Spleen (tissue), 11 donors: ENCODE results near the gene AHCY. TPM values are rescaled to one million over a fixed set of nuclear protein-coding genes. Genes with fewer than 3 reads are reported as not detected.
"Not testable (repeated sequence)": the region's sequence is repeated elsewhere in the genome, so short reads cannot be mapped to it uniquely, and the experiment has no call there.

ENCODE experiments used
- DNase-seq: peaks from one replicate; pipeline ENCODE4 v3.0.0-alpha.2; 2020
- H3K27ac ChIP-seq, 8 donors: fragments of 200-600 bp; sonication (generic) in 7 of 8; 1 replicate in 4 of 8; 2 replicates in 4 of 8; pipeline versions ENCODE4 v1.5.0 to v1.8.0; 2016 to 2021; ENCODE audit warnings: inconsistent platforms in 4 of 8, mild to moderate bottlenecking in 4 of 8, moderate library complexity in 1 of 8
- H3K27me3 ChIP-seq, 7 donors: fragments of 200-600 bp; sonication (generic) in 6 of 7; replicated peaks in 1 of 7; 1 replicate in 4 of 7; 2 replicates in 3 of 7; pipeline versions ENCODE4 v1.5.0 to v1.8.0; 2016 to 2021; ENCODE audit warnings: inconsistent platforms in 3 of 7, mild to moderate bottlenecking in 1 of 7
- H3K36me3 ChIP-seq, 6 donors: fragments of 200-600 bp; sonication (generic) in 5 of 6; 1 replicate in 4 of 6; 2 replicates in 2 of 6; pipeline versions ENCODE4 v1.5.0 to v1.8.0; 2016 to 2021; ENCODE audit warnings: inconsistent platforms in 2 of 6
- H3K4me1 ChIP-seq, 6 donors: fragments of 200-600 bp; sonication (generic) in 5 of 6; 1 replicate in 3 of 6; 2 replicates in 3 of 6; pipeline versions ENCODE4 v1.5.0 to v1.8.0; 2016 to 2021; ENCODE audit warnings: inconsistent platforms in 3 of 6
- H3K4me3 ChIP-seq, 8 donors: fragments of 200-600 bp; sonication (generic) in 7 of 8; 1 replicate in 4 of 8; 2 replicates in 4 of 8; pipeline versions ENCODE4 v1.5.0 to v1.8.0; 2016 to 2021; ENCODE audit warnings: inconsistent platforms in 4 of 8, mild to moderate bottlenecking in 4 of 8, moderate library complexity in 2 of 8
- H3K9me3 ChIP-seq, 8 donors: fragments of 200-600 bp; sonication (generic) in 7 of 8; 1 replicate in 4 of 8; 2 replicates in 4 of 8; pipeline versions ENCODE4 v1.5.0 to v1.8.0; 2016 to 2021; ENCODE audit warnings: inconsistent platforms in 4 of 8
- POLR2A ChIP-seq, 3 donors: fragments of 450-650 bp; IDR thresholded peaks; one replicate each; pipeline ENCODE4 v1.5.1; 2017; ENCODE audit warnings: antibody characterized with exemption in 3 of 3, mild to moderate bottlenecking in 1 of 3
- POLR2AphosphoS5 ChIP-seq, 3 donors: sonication (generic); formaldehyde crosslinking; IDR thresholded peaks; one replicate each; pipeline ENCODE4 v1.5.1; 2017; ENCODE audit warnings: antibody characterized with exemption in 3 of 3
- WGBS, 5 donors: extraction: QIAGEN DNeasy Blood & Tissue Kit in 3 of 5; methylation state at CpG; one replicate each; pipeline versions ENCODE4 v1.1.5 to v1.1.7; 2013 to 2018; 5-methylcytosine and 5-hydroxymethylcytosine counted together
- intact Hi-C: fragments of 100-400 bp; cut with DNase I; formaldehyde crosslinking; loops from one replicate; pipeline ENCODE4 v1.15.0; 2023; ENCODE audit warnings: low total_unique reads
- polyA plus RNA-seq, 3 donors: library from polyadenylated mRNA; stranded (reverse); fragments of 200-250 nt; gene quantifications; one replicate each; pipeline ENCODE4 v1.2.1, GENCODE V29; 2013
- total RNA-seq, 7 donors: library from RNA; depleted of rRNA in 3 of 7; stranded (reverse); fragments of >200 nt in 3 of 7; fragmentation: NEBNext Ultra II Directional in 4 of 7; extraction: Animal tissue kit (Norgen Biotek cat#: 25700) in 4 of 7; gene quantifications; one replicate each; pipeline versions ENCODE4 v1.1.0 to v1.2.1, GENCODE V29; 2016 to 2021
- TF ChIP-seq, protein P1 (sequence below), 11 experiments: fragments of 200-600 bp in 7 of 11; fragments of 450-650 bp in 4 of 11; sonication (generic) in 4 of 11; IDR thresholded peaks in 8 of 11; conservative IDR thresholded peaks in 3 of 11; 1 replicate in 7 of 11; 2 replicates in 4 of 11; pipeline versions ENCODE4 v1.4.0 to v1.8.0; 2016 to 2021; ENCODE audit warnings: antibody characterized with exemption in 11 of 11, inconsistent platforms in 4 of 11, mild to moderate bottlenecking in 1 of 11
- donor health status: healthy with polysubstance abuse.
- donor health status: DM: no; HTN: no; CAD: no; lungs with moderate emphysema.
- donor health status: DM: no; HTN: no; CAD: no.
- donor health status: Bipolar disorder and iron deficiency.
- donor health status: healthy.
- donor health status: DM: no; HTN: no; CAD: no.
- donor health status: DM: yes; HTN: yes; CAD: no.

AHCY gene
- total and polyA plus RNA-seq, 10 donors, result 35.0 to 67.1 (median 46.7) TPM

DNA sequence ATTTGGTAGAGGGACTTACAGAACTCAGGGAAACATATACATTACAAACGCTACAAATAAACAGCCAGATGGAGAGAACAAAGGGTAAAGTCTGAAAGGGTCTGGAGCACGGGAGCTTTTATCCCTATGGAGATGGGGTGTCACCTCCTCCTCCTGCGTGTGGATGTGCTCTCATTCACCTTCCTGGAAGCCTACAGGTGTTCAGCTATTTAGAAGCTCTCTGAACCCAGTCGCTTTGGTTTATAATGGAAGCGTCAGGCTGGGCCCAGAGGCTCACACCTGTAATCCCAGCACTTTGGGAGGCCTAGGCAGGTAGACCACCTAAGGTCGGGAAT, 42.2 kb upstream of the AHCY start:
- DNase-seq, result no peak
- Histone ChIP-seq H3K9me3 (no peaks in the 10 kb centered on the region), H3K27ac (no peak overlapping the region), H3K27me3 (no peaks in the 10 kb centered on the region), H3K36me3 (no peaks in the 10 kb centered on the region), H3K4me1 (no peaks in the 10 kb centered on the region), H3K4me3 (no peak overlapping the region)
- WGBS, 5 donors, result 91 to 97% (median 94%) methylated on average over 6 of the region's 6 CpGs
- intact Hi-C loops, result no loop called here
- TF ChIP-seq POLR2AphosphoS5 (IDR thresholded peaks at IDR 0.05) (no peak), POLR2A (IDR thresholded peaks at IDR 0.05) (no peak)

DNA sequence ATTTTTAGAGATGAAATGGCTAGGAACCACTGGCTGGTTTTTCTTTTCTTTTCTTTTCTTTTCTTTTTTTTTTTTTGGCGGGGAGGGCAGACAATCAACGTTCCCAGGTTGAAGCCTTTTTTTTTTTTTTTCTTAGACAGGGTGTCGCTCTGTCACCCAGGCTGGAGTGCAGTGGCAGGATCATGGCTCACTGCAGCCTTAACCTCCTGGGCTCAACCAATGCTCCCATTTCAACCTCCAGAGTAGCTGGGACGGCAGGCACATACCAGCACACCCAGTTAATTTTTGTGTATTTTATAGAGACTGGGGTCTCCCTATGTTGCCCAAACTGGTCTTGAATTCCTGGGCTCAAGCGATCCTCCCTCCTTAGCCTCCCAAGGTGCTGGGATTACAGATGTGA, 41.1 kb upstream of the AHCY start:
- Histone ChIP-seq H3K36me3 (no peaks in the 10 kb centered on the region), H3K4me3 (no peak overlapping the region), H3K4me1 (no peaks in the 10 kb centered on the region), H3K9me3 (no peaks in the 10 kb centered on the region), H3K27ac (no peak overlapping the region), H3K27me3 (no peaks in the 10 kb centered on the region)
- 86 to 93% (median 92%) methylated on average over 5 of the region's 5 CpGs for WGBS, 5 donors
- no peak for DNase-seq
- intact Hi-C loops, result no loop called here
- TF ChIP-seq, protein P1, sequence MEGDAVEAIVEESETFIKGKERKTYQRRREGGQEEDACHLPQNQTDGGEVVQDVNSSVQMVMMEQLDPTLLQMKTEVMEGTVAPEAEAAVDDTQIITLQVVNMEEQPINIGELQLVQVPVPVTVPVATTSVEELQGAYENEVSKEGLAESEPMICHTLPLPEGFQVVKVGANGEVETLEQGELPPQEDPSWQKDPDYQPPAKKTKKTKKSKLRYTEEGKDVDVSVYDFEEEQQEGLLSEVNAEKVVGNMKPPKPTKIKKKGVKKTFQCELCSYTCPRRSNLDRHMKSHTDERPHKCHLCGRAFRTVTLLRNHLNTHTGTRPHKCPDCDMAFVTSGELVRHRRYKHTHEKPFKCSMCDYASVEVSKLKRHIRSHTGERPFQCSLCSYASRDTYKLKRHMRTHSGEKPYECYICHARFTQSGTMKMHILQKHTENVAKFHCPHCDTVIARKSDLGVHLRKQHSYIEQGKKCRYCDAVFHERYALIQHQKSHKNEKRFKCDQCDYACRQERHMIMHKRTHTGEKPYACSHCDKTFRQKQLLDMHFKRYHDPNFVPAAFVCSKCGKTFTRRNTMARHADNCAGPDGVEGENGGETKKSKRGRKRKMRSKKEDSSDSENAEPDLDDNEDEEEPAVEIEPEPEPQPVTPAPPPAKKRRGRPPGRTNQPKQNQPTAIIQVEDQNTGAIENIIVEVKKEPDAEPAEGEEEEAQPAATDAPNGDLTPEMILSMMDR (IDR thresholded peaks at IDR 0.05 in 8 of 11, conservative IDR thresholded peaks at IDR 0.05 in 3 of 11), result no peak
- TF ChIP-seq POLR2AphosphoS5 (IDR thresholded peaks at IDR 0.05) (no peak), POLR2A (IDR thresholded peaks at IDR 0.05) (no peak)

DNA sequence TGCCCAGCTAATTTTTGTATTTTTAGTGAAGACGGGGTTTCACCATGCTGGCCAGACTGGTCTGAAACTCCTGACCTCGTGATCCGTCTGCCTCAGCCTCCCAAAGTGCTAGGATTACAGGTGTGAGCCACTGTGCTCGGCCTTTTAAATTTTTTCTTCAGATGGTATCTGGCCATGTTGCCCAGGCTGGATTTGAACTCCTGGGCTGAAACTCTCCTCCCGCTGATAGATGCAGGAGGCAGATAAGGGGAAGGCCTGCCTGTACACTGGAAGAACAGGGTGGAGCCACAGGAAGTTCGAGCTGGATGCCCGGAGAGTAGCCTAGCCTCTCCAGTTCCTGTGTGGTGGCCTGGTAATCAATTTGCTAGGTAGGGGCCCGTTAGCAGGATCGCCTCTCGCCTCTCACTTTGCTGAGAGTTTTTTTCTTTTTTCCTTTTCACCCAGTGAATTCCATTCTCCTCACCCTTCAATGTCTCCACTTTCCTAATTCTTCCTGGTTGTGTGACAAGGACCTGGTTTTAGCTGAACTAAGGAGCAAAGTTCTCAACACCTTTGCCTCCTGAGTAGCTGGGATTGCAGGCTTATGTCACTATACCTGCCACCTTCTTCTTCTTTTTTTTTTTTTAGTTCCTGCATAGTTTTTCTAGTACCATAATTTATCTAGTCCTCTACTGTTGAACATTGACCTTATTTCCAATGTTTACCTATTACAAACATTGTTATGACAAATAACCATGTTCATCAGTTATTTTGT, 40.5 kb upstream of the AHCY start:
- no peak for DNase-seq
- intact Hi-C loops, result no loop called here
- Histone ChIP-seq H3K9me3 (no peaks in the 10 kb centered on the region), H3K27me3 (no peaks in the 10 kb centered on the region), H3K36me3 (no peaks in the 10 kb centered on the region), H3K27ac (no peak overlapping the region), H3K4me1 (no peaks in the 10 kb centered on the region), H3K4me3 (no peak overlapping the region)
- TF ChIP-seq, protein P1 (IDR thresholded peaks at IDR 0.05 in 8 of 11, conservative IDR thresholded peaks at IDR 0.05 in 3 of 11), result no peak
- no peak for TF ChIP-seq POLR2A (IDR thresholded peaks at IDR 0.05)
- no peak for TF ChIP-seq POLR2AphosphoS5 (IDR thresholded peaks at IDR 0.05)
- 77 to 89% (median 80%) methylated on average over 10 of the region's 10 CpGs for WGBS, 5 donors

DNA sequence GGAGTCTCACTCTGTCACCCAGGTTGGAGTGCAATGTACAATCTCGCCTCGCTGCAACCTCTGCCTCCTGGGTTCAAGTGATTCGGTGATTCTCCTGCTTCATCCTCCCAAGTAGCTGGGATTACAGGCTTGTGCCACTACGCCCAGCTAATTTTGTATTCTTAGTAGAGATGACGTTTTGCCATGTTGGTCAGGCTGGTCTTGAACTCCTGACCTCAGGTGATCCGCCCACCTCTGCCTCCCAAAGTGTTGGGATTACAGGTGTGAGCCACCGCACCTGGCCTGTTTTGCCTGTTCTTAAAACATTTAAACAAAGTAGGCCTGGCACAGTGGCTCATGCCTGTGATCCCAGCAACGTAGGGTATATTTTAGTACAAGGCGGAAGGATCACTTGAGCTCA, 38.0 kb upstream of the AHCY start:
- intact Hi-C loops, H3K4me3 ChIP-seq, H3K9me3 ChIP-seq, H3K36me3 ChIP-seq, DNase-seq, H3K27ac ChIP-seq, H3K4me1 ChIP-seq, H3K27me3 ChIP-seq: not testable (repeated sequence)
- WGBS, 5 donors, result 94 to 98% (median 96%) methylated on average over 9 of the region's 9 CpGs

DNA sequence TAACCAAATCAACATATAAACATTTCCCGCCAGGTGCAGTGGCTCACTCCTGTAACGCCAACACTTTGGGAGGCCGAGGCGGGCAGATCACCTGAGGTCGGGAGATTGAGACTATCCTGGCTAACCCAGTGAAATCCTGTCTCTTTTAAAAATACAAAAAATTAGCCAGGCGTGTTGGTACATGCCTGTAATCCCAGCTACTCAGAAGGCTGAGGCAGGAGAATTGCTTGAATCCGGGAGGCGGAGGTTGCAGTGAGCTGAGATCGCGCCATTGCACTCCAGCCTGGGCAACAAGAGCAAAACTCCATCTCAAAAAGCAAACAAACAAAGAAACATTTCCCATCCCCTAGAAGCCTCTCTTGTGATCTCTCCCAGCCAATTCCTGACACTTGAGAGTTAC, 37.6 kb upstream of the AHCY start:
- 92 to 96% (median 93%) methylated on average over 10 of the region's 10 CpGs for WGBS, 5 donors
- H3K27me3 ChIP-seq, intact Hi-C loops, H3K9me3 ChIP-seq, H3K36me3 ChIP-seq, H3K27ac ChIP-seq, H3K4me1 ChIP-seq, H3K4me3 ChIP-seq, DNase-seq: not testable (repeated sequence)
